CD4-positive, alpha-beta memory T cell (primary cell): ENCODE measurements around the gene GATC. TPM values are rescaled to one million over a fixed set of nuclear protein-coding genes. Genes with fewer than 3 reads are reported as not detected.

ENCODE experiments used
- CTCF ChIA-PET: fragments of 350-600 bp; sonication (Branson Sonifier 250); formaldehyde crosslinking; loops from one replicate; lab custom pipeline; 2021; ENCODE audit warnings: inconsistent platforms; ENCODE audit not compliant: partially characterized antibody; lab: Charles Lee
- POLR2A ChIA-PET: fragments of 350-600 bp; sonication (Branson Sonifier 250); formaldehyde crosslinking; loops from one replicate; lab custom pipeline; 2021; ENCODE audit not compliant: partially characterized antibody; lab: Charles Lee
- DNase-seq, 5 donors: peaks; one replicate each; pipeline versions ENCODE4 v3.0.0 to v3.0.0-alpha.2; 2020 to 2022; ENCODE audit warnings: mixed read lengths in 1 of 5
- H3K27ac ChIP-seq: one replicate; pipeline ENCODE4 v1.7.0; 2013; ENCODE audit warnings: low read depth, low read length
- H3K27me3 ChIP-seq: 2 replicates; pipeline ENCODE4 v1.7.0; 2013; ENCODE audit warnings: mild to moderate bottlenecking, low read length, moderate library complexity; ENCODE audit not compliant: insufficient read depth
- H3K36me3 ChIP-seq: 2 replicates; pipeline ENCODE4 v1.7.0; 2013; ENCODE audit warnings: mild to moderate bottlenecking, low read length, moderate library complexity; ENCODE audit not compliant: insufficient read depth
- H3K4me1 ChIP-seq: 2 replicates; pipeline ENCODE4 v1.7.0; 2013; ENCODE audit warnings: mild to moderate bottlenecking, low read length, moderate library complexity; ENCODE audit not compliant: insufficient read depth
- H3K4me3 ChIP-seq, 2 donors: one replicate each; pipeline ENCODE4 v1.7.0; 2013; ENCODE audit warnings: low read length in 2 of 2, mild to moderate bottlenecking in 1 of 2
- H3K9me3 ChIP-seq, 2 donors: one replicate each; pipeline ENCODE4 v1.7.0; 2013; ENCODE audit warnings: low read length in 2 of 2, control low read depth in 1 of 2; ENCODE audit not compliant: control insufficient read depth in 1 of 2
- H3K27ac Mint-ChIP-seq, 7 donors: one replicate each; pipeline ENCODE4 v1.8.0; 2020 to 2021; ENCODE audit warnings: mixed read lengths in 7 of 7, mild to moderate bottlenecking in 6 of 7, inconsistent platforms in 3 of 7, moderate library complexity in 3 of 7
- H3K27me3 Mint-ChIP-seq, 2 donors: one replicate each; pipeline ENCODE4 v1.8.0; 2020 to 2021; ENCODE audit warnings: mixed read lengths in 2 of 2
- H3K36me3 Mint-ChIP-seq, 2 donors: one replicate each; pipeline ENCODE4 v1.8.0; 2020 to 2021; ENCODE audit warnings: mixed read lengths in 2 of 2, inconsistent platforms in 1 of 2, mild to moderate bottlenecking in 1 of 2
- H3K4me1 Mint-ChIP-seq, 4 donors: one replicate each; pipeline ENCODE4 v1.8.0; 2020 to 2021; ENCODE audit warnings: mixed read lengths in 4 of 4, mild to moderate bottlenecking in 1 of 4
- H3K4me3 Mint-ChIP-seq, 8 donors: one replicate each; pipeline ENCODE4 v1.8.0; 2020 to 2021; ENCODE audit warnings: mixed read lengths in 8 of 8, mild to moderate bottlenecking in 7 of 8, moderate library complexity in 6 of 8, inconsistent platforms in 3 of 8
- H3K9me3 Mint-ChIP-seq, 8 donors: one replicate each; pipeline ENCODE4 v1.8.0; 2020 to 2021; ENCODE audit warnings: mixed read lengths in 8 of 8, mild to moderate bottlenecking in 5 of 8, inconsistent platforms in 3 of 8, moderate library complexity in 1 of 8
- intact Hi-C: fragments of 100-400 bp; cut with micrococcal nuclease; formaldehyde crosslinking; loops from one replicate; pipeline ENCODE4 v1.15.1; 2023
- polyA plus RNA-seq, 2 donors: library from polyadenylated mRNA; unstranded; fragments of 300-500 nt; fragmentation: Illumina TruSeq; gene quantifications; one replicate each; pipeline ENCODE4 v1.2.3, GENCODE V29; 2021
- total RNA-seq, 2 experiments: library from RNA; stranded (reverse); gene quantifications; one replicate each; pipeline ENCODE4 v1.2.3, GENCODE V29; 2021

The GATC gene
- total and polyA plus RNA-seq, 4 experiments from 2014 or later: 9.3 to 31.9 (median 25.7) TPM

GRCh38 chr12:120500581-120500980, 54.3 kb downstream of the GATC start:
- no peaks in the 10 kb centered on the region for H3K27me3 Mint-ChIP-seq
- peak overlapping the region; percentile 42 to 79 (median 64) for H3K27ac Mint-ChIP-seq
- DNase-seq: peak in 1 of 5 donors; percentile 20
- Histone ChIP-seq H3K27ac (no peak overlapping the region), H3K36me3 (peaks cover 9% of the 10 kb centered on the region), H3K4me1 (peaks cover 14% of the 10 kb centered on the region), H3K27me3 (no peaks in the 10 kb centered on the region), H3K4me3 (no peak overlapping the region), H3K9me3 (no peaks in the 10 kb centered on the region)
- H3K4me1 Mint-ChIP-seq: peaks cover 19 to 41% (median 29%) of the 10 kb centered on the region in 4 donors
- H3K9me3 Mint-ChIP-seq: no peaks in the 10 kb centered on the region
- CTCF ChIA-PET: interaction anchor here (0.8 to 2.5 kb wide), 3 partner anchors 30 to 34 kb away, joined by 3 to 9 read pairs (median 5); no protein-coding TSS in a partner anchor
- POLR2A ChIA-PET: interaction anchor here (0.6 to 1.1 kb wide), 4 partner anchors 9 to 190 kb away, joined by 3 to 4 read pairs (median 4); no protein-coding TSS in a partner anchor
- peaks cover 19 to 38% of the 10 kb centered on the region in 2 donors for H3K36me3 Mint-ChIP-seq
- intact Hi-C loops: no loop called here
- no peak overlapping the region for H3K4me3 Mint-ChIP-seq

GRCh38 chr12:120504587-120504986, 58.3 kb downstream of the GATC start:
- no peaks in the 10 kb centered on the region for H3K27me3 Mint-ChIP-seq
- intact Hi-C loops: no loop called here
- peaks cover 6 to 10% (median 6%) of the 10 kb centered on the region in 4 donors for H3K4me1 Mint-ChIP-seq

DNA sequence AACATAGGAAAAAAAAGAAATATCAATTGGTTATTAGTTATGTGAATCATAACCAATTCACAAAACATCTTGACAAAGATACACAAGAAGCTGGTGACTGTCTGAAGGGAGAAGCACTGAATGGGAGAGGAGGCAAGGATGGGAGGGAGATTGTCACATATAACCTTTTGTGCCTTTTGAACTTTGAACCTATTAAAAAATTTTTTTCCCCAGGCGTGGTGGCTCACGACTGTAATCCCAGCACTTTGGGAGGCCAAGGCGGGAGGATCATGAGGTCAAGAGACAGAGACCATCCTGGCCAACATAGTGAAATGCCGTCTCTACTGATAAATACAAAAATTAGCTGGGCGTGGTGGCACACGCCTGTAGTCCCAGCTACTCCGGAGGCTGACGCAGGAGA, 62.3 kb downstream of the GATC start:
- H3K4me3 ChIP-seq: no peak overlapping the region
- H3K9me3 ChIP-seq: no peaks in the 10 kb centered on the region
- no peak overlapping the region for H3K4me3 Mint-ChIP-seq
- no peak for DNase-seq
- no peaks in the 10 kb centered on the region for H3K4me1 ChIP-seq
- H3K36me3 Mint-ChIP-seq: peaks cover 22 to 35% of the 10 kb centered on the region in 2 donors
- no peaks in the 10 kb centered on the region for H3K4me1 Mint-ChIP-seq
- H3K36me3 ChIP-seq: peaks cover 11% of the 10 kb centered on the region
- intact Hi-C loops: no loop called here
- H3K27me3 ChIP-seq: no peaks in the 10 kb centered on the region
- CTCF ChIA-PET: interaction anchor here (0.6 to 1.1 kb wide), 2 partner anchors 71 to 971 kb away, joined by 3 read pairs; no protein-coding TSS in a partner anchor
- POLR2A ChIA-PET: interaction anchor here (1.1 kb wide), 1 partner anchor 12 kb away, joined by 3 read pairs; no protein-coding TSS in a partner anchor
- H3K9me3 Mint-ChIP-seq: no peaks in the 10 kb centered on the region
- peak overlapping the region in 1 of 7 donors; percentile 8 for H3K27ac Mint-ChIP-seq
- H3K27me3 Mint-ChIP-seq: no peaks in the 10 kb centered on the region
- H3K27ac ChIP-seq: no peak overlapping the region

More at GRCh38 chr12:120504587-120504986, 58.3 kb downstream of the GATC start:
- Histone ChIP-seq H3K36me3 (peaks cover 16% of the 10 kb centered on the region), H3K9me3 (no peaks in the 10 kb centered on the region), H3K27me3 (no peaks in the 10 kb centered on the region), H3K27ac (no peak overlapping the region), H3K4me3 (no peak overlapping the region), H3K4me1 (no peaks in the 10 kb centered on the region)
- Mint-ChIP-seq H3K36me3 (peaks cover 25 to 27% of the 10 kb centered on the region in 2 donors), H3K9me3 (no peaks in the 10 kb centered on the region), H3K27ac (no peak overlapping the region), H3K4me3 (no peak overlapping the region)
- ChIA-PET CTCF (interaction anchor here (0.5 to 2.1 kb wide), 3 partner anchors 8 to 483 kb away, joined by 3 to 5 read pairs (median 3); partner anchors contain the start of genes COQ5 and DYNLL1), POLR2A (interaction anchor here (0.5 to 1.0 kb wide), 2 partner anchors 33 to 36 kb away, joined by 3 to 4 read pairs; no protein-coding TSS in a partner anchor)
- no peak for DNase-seq

Other genes starting within 250 kb of the GATC start
- 1,000 to 10,000 TPM; 1,817 to 1,965 TPM for gene RPLP0, start 245.3 kb upstream of the GATC start, total RNA-seq
- gene RPLP0, start 245.3 kb upstream of the GATC start, polyA plus RNA-seq: 1,000 to 10,000 TPM; 1,342 to 2,125 TPM
- gene PXN, start 180.7 kb upstream of the GATC start, total RNA-seq: 100 to 1,000 TPM; 108 to 126 TPM
- 100 to 1,000 TPM in 1 of 2 donors, 10 to 100 TPM in 1; 81.7 to 115 TPM for gene PXN, start 180.7 kb upstream of the GATC start, polyA plus RNA-seq
- gene RNU4-2, start 154.5 kb upstream of the GATC start, total RNA-seq: over 10,000 TPM in 1 of 2 experiments, 1,000 to 10,000 TPM in 1; 8,627 to 11,547 TPM
- not detected for gene RNU4-2, start 154.5 kb upstream of the GATC start, polyA plus RNA-seq
- 1,000 to 10,000 TPM in 1 of 2 experiments, 100 to 1,000 TPM in 1; 925 to 1,200 TPM for gene RNU4-1, start 153.2 kb upstream of the GATC start, total RNA-seq
- not detected for gene RNU4-1, start 153.2 kb upstream of the GATC start, polyA plus RNA-seq
- 1 to 10 TPM; 4.9 to 5.9 TPM for gene SIRT4, start 144.1 kb upstream of the GATC start, total RNA-seq
- 1 to 10 TPM in 1 of 2 donors, under 1 TPM in 1; 0.46 to 2.2 TPM for gene SIRT4, start 144.1 kb upstream of the GATC start, polyA plus RNA-seq
- not detected for gene PLA2G1B, start 118.7 kb upstream of the GATC start, total RNA-seq
- gene PLA2G1B, start 118.7 kb upstream of the GATC start, polyA plus RNA-seq: under 1 TPM in 1 of 2 donors, not detected in 1; 0.99 TPM
- not detected for gene MSI1, start 77.3 kb upstream of the GATC start, total RNA-seq
- gene MSI1, start 77.3 kb upstream of the GATC start, polyA plus RNA-seq: not detected
- 100 to 1,000 TPM; 144 to 158 TPM for gene COX6A1, start 8.3 kb upstream of the GATC start, total RNA-seq
- 1,000 to 10,000 TPM in 1 of 2 donors, 100 to 1,000 TPM in 1; 828 to 1,220 TPM for gene COX6A1, start 8.3 kb upstream of the GATC start, polyA plus RNA-seq
- 10 to 100 TPM; 17.3 to 22.8 TPM for gene TRIAP1, start 60 bp upstream of the GATC start, total RNA-seq
- gene TRIAP1, start 60 bp upstream of the GATC start, polyA plus RNA-seq: 10 to 100 TPM; 46.2 to 65.0 TPM
- 100 to 1,000 TPM; 139 to 143 TPM for gene SRSF9, start 23.3 kb downstream of the GATC start, total RNA-seq
- gene SRSF9, start 23.3 kb downstream of the GATC start, polyA plus RNA-seq: 100 to 1,000 TPM; 169 to 235 TPM
- gene DYNLL1, start 49.7 kb downstream of the GATC start, total RNA-seq: 100 to 1,000 TPM in 1 of 2 experiments, 10 to 100 TPM in 1; 97.5 to 108 TPM
- 100 to 1,000 TPM; 348 to 351 TPM for gene DYNLL1, start 49.7 kb downstream of the GATC start, polyA plus RNA-seq
- gene COQ5, start 82.7 kb downstream of the GATC start, total RNA-seq: 10 to 100 TPM; 19.7 to 21.6 TPM
- gene COQ5, start 82.7 kb downstream of the GATC start, polyA plus RNA-seq: 10 to 100 TPM; 35.2 to 55.1 TPM
- gene RNF10, start 87.9 kb downstream of the GATC start, total RNA-seq: 100 to 1,000 TPM; 244 to 249 TPM
- 100 to 1,000 TPM; 101 to 146 TPM for gene RNF10, start 87.9 kb downstream of the GATC start, polyA plus RNA-seq
- gene POP5, start 135.0 kb downstream of the GATC start, total RNA-seq: 10 to 100 TPM; 70.4 to 70.7 TPM
- 10 to 100 TPM; 89.4 to 91.6 TPM for gene POP5, start 135.0 kb downstream of the GATC start, polyA plus RNA-seq
- not detected for gene CABP1, start 194.2 kb downstream of the GATC start, total RNA-seq
- not detected for gene CABP1, start 194.2 kb downstream of the GATC start, polyA plus RNA-seq
- gene MLEC, start 240.7 kb downstream of the GATC start, total RNA-seq: 10 to 100 TPM; 75.1 to 88.9 TPM
- gene MLEC, start 240.7 kb downstream of the GATC start, polyA plus RNA-seq: 10 to 100 TPM; 38.9 to 61.4 TPM